ENCODE data around the gene UBA6.

UBA6 gene

DNA sequence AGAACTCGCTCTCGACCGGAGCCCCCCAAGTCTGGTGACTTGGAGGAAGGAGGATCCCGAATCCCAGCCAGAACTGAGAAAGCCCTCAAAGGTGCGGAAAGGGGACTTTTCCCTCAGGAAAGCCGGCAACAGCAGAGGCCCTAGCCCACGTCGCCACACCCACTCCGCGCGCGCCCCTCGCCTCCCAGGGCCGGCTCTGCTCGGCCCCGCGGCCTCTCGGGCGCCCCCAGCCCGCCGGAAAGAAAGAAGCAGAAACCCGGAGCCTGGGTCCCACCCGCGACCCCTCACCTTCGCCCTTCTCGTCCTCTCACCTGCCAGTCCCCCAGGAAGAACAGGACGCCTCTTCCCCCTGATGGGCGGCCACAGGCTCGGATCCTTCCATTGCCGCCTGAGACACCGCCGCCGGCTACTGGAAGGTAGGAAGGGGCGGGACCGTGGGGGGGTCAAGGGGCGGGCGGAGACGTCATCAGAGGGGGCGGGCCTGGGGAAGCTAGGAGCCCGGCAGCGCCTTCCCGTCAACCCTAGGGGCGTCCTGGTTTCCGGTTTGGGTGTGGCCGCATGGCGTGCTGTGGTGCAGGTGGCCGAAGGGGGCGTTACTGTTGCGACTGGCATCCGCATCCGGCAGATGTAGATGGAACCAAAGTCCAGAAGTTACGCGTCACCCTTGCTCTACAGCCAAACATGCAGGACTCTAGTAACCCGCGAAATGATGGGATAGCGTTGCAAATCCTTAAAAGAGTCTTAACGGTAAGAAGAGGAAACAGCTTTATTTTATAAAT, at the start of gene UBA6:
TSS of gene UBA6 (minus strand) at position 418 of the 779 bp plus-strand sequence. CDS start at position 382, 36 bp downstream.
- H3K4me3 ChIP-seq (ENCODE audit: low read depth, low read length): peak within 1 kb of the TSS; percentile 94
- TF ChIP-seq, protein P1, sequence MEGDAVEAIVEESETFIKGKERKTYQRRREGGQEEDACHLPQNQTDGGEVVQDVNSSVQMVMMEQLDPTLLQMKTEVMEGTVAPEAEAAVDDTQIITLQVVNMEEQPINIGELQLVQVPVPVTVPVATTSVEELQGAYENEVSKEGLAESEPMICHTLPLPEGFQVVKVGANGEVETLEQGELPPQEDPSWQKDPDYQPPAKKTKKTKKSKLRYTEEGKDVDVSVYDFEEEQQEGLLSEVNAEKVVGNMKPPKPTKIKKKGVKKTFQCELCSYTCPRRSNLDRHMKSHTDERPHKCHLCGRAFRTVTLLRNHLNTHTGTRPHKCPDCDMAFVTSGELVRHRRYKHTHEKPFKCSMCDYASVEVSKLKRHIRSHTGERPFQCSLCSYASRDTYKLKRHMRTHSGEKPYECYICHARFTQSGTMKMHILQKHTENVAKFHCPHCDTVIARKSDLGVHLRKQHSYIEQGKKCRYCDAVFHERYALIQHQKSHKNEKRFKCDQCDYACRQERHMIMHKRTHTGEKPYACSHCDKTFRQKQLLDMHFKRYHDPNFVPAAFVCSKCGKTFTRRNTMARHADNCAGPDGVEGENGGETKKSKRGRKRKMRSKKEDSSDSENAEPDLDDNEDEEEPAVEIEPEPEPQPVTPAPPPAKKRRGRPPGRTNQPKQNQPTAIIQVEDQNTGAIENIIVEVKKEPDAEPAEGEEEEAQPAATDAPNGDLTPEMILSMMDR (IDR thresholded peaks at IDR 0.05; ENCODE audit: low read depth, low read length): 0 out of 2 replicates have a peak, but pooled peaks have one; percentile 0

DNA sequence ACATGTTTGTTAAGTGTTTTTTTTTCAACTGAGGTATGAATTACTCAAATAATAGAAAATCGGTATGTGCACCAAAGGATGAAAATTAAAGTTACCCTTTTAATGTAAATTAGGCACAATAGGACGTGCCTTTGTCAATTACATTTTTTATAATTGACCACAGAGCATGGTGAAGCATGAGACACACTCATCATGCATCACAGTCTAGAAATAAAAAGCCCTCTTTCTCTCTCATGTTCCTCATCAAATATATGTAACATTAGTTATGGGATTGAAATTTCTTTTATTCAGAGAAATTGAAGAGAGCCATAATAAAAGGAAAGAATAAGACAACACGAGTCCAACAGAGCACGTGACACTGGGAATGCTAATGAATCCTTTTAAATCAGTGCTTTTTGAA, 49.7 kb upstream of the UBA6 start:
- TF ChIP-seq, protein P1 (IDR thresholded peaks at IDR 0.05; ENCODE audit: low read depth, low read length): no peak
- H3K4me3 ChIP-seq (ENCODE audit: low read depth, low read length): no peak overlapping the region

DNA sequence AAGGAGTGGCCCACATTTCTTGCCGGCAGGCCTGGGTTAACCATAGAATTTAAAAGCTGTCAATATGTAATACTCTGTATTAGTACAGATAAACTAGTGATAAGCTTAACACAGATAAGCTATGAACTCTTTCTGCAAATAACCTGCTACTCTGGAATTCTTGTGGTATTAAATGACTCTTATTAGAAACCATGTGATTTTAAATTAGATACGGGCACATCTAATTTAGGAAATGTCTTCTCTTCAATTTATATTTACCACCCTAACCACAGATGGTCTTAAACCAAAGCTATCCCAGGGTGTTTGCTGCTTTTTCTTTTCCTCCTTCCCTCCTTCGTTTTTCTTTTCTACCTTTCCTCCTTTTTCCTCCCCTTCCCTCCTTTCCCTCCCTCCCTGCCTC, 48.3 kb upstream of the UBA6 start:
- TF ChIP-seq, protein P1 (IDR thresholded peaks at IDR 0.05; ENCODE audit: low read depth, low read length): no peak
- H3K4me3 ChIP-seq (ENCODE audit: low read depth, low read length): no peak overlapping the region

DNA sequence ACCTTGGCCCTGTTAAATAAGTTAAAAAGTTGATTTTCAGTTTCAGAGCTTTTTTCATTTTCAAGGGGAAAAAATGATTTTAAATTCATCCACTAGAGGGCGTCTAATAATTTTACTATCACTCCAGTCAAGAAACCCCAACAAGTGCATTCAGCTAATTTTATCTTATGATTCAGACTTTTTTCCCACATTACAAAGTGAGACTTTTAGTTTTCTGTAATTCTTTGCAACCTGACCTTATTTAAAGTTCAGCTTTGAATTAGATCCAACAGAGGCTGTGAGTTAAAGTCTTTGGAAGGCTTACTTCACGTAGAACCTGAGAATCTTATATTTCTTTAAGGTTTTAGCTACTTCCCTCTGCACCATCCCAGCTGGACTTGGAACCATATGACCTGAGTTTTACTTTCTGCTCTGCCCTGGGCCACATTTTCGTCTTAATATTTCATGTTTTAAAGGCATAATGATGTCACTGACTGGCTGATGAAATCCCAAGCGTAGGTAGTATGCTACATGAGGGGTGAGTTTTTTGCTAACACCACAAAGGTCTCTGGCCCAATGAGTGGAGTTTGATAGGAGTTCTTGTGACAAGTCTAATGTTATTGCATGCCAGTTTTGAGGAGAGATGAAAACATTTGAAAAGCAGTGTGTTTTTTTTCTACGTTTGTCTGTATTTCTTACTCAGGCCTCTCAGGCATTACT, 46.0 kb upstream of the UBA6 start:
- TF ChIP-seq, protein P1 (IDR thresholded peaks at IDR 0.05; ENCODE audit: low read depth, low read length): peak; percentile 38; the same call in 1 of the 2 replicates
- H3K4me3 ChIP-seq (ENCODE audit: low read depth, low read length): no peak overlapping the region

DNA sequence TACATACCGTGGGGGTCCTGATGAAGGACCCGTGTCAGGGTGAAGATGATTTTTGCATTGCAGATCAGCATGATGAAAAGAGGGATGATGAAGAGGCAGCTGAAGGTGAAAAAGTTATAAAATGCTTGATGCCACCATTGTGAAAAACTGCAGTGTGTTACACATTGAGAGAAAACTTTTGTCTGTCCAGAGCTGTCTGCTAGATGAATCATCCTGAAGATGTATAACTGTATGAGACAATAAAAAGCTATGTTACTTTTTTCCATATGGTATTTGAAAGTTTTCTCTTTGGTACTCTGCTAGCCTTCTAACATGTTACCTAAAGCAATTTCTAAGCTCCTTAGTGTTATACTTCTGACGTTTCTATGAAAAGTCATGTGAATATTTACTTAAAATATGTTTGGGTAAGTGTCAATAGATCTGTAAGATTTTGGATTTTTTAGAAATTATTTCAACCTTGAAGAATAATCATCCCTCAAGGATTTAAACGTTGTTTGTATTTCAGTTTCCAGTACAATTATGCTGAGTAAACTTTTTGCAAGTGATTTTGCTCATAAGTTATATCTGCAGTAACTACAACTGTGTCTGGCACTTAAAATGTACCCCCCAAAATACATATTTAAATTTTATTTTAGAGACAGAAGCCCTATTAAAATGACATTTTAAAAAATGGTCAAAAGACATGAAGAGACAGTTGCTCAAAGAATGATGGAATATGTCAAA, 43.8 kb upstream of the UBA6 start:
- no peak overlapping the region for H3K4me3 ChIP-seq (ENCODE audit: low read depth, low read length)
- TF ChIP-seq, protein P1 (IDR thresholded peaks at IDR 0.05; ENCODE audit: low read depth, low read length): no peak

DNA sequence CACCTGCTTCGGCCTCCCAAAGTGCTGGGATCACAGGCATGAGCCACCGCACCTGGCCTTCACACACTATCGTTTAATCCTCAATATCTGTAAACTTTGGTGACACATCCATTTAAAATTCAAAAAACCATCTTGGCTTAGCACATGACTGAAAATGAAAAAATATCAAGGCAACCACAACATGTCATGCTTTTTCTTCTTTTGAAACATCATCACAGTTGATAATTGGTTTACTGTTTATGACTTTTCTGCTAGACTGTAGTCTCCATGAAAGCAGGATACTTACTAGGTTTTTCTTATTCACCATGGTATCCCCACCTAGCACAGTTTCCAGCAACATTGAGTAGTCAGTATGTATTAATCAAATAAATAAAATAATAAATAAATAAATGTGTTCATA, 42.2 kb upstream of the UBA6 start:
- no peak overlapping the region for H3K4me3 ChIP-seq (ENCODE audit: low read depth, low read length)
- TF ChIP-seq, protein P1 (IDR thresholded peaks at IDR 0.05; ENCODE audit: low read depth, low read length): no peak
